H1 (cell line): ENCODE measurements around the gene UQCRQ. TPM values are rescaled to one million over a fixed set of nuclear protein-coding genes. Genes with fewer than 3 reads are reported as not detected.

Experiments used
- CBX8 ChIP-seq: fragments of 300-800, 300-1000 bp; sonication (generic); IDR thresholded peaks from 2 replicates; pipeline ENCODE4 v1.7.1; 2016; ENCODE audit warnings: low read depth, low read length, borderline replicate concordance
- CHD7 ChIP-seq: fragments of 300-600 bp; sonication (generic); IDR thresholded peaks from 2 replicates; pipeline ENCODE4 v1.7.1; 2012; ENCODE audit warnings: low read length, moderate library complexity, mild to moderate bottlenecking, inconsistent platforms; ENCODE audit not compliant: insufficient replicate concordance
- HDAC6 ChIP-seq: IDR thresholded peaks from one replicate; pipeline ENCODE4 v1.7.1; 2012; ENCODE audit warnings: low read depth, mild to moderate bottlenecking, inconsistent platforms, low read length, moderate library complexity
- JUND ChIP-seq: IDR thresholded peaks from 2 replicates; pipeline ENCODE4 v1.6.1; 2011; ENCODE audit warnings: mild to moderate bottlenecking, improper control_type of control experiment, low read length
- KDM4A ChIP-seq: IDR thresholded peaks from one replicate; pipeline ENCODE4 v1.7.1; 2012; ENCODE audit warnings: low read depth, mild to moderate bottlenecking, moderate library complexity, low read length, inconsistent platforms; ENCODE audit not compliant: severe bottlenecking
- POU5F1 ChIP-seq: IDR thresholded peaks from 2 replicates; pipeline ENCODE4 v1.6.1; 2011; ENCODE audit warnings: low read depth, mild to moderate bottlenecking, low read length, moderate library complexity
- RBBP5 ChIP-seq: IDR thresholded peaks from 2 replicates; pipeline ENCODE4 v1.7.1; 2012; ENCODE audit warnings: low read depth, mild to moderate bottlenecking, inconsistent platforms, low read length, moderate library complexity, borderline replicate concordance
- SP4 ChIP-seq: IDR thresholded peaks from 2 replicates; pipeline ENCODE4 v1.6.1; 2012; ENCODE audit warnings: low read length, inconsistent platforms
- TEAD4 ChIP-seq: IDR thresholded peaks from 2 replicates; pipeline ENCODE4 v1.6.1; 2012; ENCODE audit warnings: low read depth, low read length, inconsistent platforms, mixed read lengths
- polyA plus RNA-seq, 7 experiments: library from polyadenylated mRNA; depleted of rRNA in 3 of 7; stranded (reverse) in 5 of 7; unstranded in 2 of 7; fragments of >200 nt in 5 of 7; fragments of 200-250 nt in 2 of 7; gene quantifications; 1 replicate in 5 of 7; 2 replicates in 1 of 7; 4 replicates in 1 of 7; pipeline versions ENCODE4 v1.2.1 to v1.2.3, GENCODE V29; 2011 to 2013; ENCODE audit warnings: missing spikeins in 2 of 7, mixed read lengths in 2 of 7
- total RNA-seq: library from RNA; stranded (reverse); fragmentation: NEBNext Ultra II Directional; extraction: Animal tissue kit (Norgen Biotek cat#: 25700); gene quantifications from 2 replicates; pipeline ENCODE4 v1.2.1, GENCODE V29; 2021
- TF ChIP-seq, protein P1 (sequence below), 3 experiments: IDR thresholded peaks; 1 replicate in 2 of 3; 2 replicates in 1 of 3; pipeline versions ENCODE4 v1.5.1 to v1.6.1; 2011; ENCODE audit warnings: low read length in 3 of 3, mild to moderate bottlenecking in 3 of 3, inconsistent platforms in 2 of 3, low read depth in 1 of 3, moderate library complexity in 1 of 3; ENCODE audit not compliant: insufficient read depth in 1 of 3; ENCODE audit errors: control extremely low read depth in 1 of 3

The UQCRQ gene
- total and polyA plus RNA-seq, 2 of the 8 experiments (the other 6 are each of a cell fraction or from before 2014, with no cell fraction given): 177 to 293 TPM

DNA sequence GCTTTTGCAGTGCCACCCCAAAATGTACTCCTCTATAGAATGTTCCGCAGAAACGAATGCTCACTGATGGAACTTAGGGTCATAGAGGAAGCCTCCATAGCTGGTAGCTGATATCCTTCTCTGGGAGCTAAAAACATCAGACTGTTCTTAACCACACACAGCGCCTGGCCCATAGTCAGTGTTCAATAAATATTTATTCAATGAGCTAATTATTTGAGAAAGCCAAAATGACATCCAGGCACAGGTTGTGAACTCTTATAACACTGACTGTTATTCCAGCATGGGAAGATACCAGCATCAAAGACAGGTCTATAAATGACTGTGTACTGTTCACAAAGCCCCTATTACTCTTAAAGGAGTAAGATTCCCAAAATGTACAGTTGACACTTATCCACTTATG is 13.1 kb upstream of the UQCRQ start (continued):
- TF ChIP-seq CHD7 (no peak), SP4 (no peak), POU5F1 (no peak), HDAC6 (no peak), KDM4A (no peak), JUND (no peak), TEAD4 (no peak), CBX8 (no peak), RBBP5 (no peak)
- TF ChIP-seq, protein P1, sequence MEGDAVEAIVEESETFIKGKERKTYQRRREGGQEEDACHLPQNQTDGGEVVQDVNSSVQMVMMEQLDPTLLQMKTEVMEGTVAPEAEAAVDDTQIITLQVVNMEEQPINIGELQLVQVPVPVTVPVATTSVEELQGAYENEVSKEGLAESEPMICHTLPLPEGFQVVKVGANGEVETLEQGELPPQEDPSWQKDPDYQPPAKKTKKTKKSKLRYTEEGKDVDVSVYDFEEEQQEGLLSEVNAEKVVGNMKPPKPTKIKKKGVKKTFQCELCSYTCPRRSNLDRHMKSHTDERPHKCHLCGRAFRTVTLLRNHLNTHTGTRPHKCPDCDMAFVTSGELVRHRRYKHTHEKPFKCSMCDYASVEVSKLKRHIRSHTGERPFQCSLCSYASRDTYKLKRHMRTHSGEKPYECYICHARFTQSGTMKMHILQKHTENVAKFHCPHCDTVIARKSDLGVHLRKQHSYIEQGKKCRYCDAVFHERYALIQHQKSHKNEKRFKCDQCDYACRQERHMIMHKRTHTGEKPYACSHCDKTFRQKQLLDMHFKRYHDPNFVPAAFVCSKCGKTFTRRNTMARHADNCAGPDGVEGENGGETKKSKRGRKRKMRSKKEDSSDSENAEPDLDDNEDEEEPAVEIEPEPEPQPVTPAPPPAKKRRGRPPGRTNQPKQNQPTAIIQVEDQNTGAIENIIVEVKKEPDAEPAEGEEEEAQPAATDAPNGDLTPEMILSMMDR (IDR thresholded peaks at IDR 0.05; ENCODE audit: control extremely low read depth in 1 of 3, insufficient read depth in 1 of 3, low read depth in 1 of 3, low read length in 3 of 3): no peak
